ENCODE measurements around the gene TXNL4A.
"Not testable (repeated sequence)": the region's sequence is repeated elsewhere in the genome, so short reads cannot be mapped to it uniquely, and the experiment has no call there.

TXNL4A gene

GRCh38 chr18:79999701-80000100, 11.3 kb upstream of the TXNL4A start:
- DNase-seq (ENCODE audit: low read depth in 2 of 2), result not testable (repeated sequence)

GRCh38 chr18:79991494-79991893, 3.1 kb upstream of the TXNL4A start:
- DNase-seq (ENCODE audit: low read depth in 2 of 2), result no peak

GRCh38 chr18:79989195-79989497, 783 bp upstream of the TXNL4A start:
- DNase-seq (ENCODE audit: low read depth in 2 of 2), result no peak

GRCh38 chr18:79988071-79988450, 302 bp downstream of the TXNL4A start:
- DNase-seq (ENCODE audit: low read depth in 2 of 2), result peak; percentile 33 to 48

DNA sequence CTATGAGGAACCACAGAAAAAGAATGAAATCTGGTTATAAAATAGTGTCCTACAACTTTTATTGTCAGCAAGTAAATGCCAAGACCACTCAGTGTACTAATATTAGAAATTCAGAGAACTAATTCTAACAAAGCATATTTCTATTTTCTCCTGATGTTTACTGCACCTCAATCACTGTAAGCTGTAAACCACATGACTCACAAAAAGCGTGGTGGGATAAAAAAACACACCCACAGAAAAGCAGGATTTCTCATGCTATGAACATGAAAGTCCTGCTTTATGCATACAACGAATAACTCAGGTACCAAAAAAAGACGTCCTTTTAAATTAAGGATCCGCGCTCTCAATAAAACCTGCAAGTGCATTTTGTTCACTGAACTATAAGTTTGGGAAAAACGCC, 797 bp downstream of the TXNL4A start:
- no peak for DNase-seq (ENCODE audit: low read depth in 2 of 2)

GRCh38 chr18:79986726-79987125, 1.6 kb downstream of the TXNL4A start:
- DNase-seq (ENCODE audit: low read depth in 2 of 2), result no peak

DNA sequence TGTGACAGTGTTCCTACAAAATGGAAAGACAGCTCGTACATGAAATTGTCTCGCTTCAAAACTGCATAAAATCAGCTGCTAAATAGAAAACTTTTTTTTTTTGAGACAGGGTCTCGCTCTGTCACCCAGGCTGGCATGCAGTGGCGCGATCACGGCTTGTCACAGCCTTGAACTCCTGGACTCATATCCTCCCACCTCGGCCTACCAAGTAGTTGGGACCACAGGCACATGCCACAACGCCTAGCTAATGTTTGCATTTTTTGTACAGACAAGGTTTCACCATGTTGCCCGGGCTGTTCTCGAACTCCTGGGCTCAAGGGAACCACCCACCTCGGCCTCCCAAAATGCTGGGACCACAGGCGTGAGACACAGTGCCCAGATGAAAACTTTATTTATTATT, 3.2 kb downstream of the TXNL4A start:
- DNase-seq (ENCODE audit: low read depth in 2 of 2), result no peak

DNA sequence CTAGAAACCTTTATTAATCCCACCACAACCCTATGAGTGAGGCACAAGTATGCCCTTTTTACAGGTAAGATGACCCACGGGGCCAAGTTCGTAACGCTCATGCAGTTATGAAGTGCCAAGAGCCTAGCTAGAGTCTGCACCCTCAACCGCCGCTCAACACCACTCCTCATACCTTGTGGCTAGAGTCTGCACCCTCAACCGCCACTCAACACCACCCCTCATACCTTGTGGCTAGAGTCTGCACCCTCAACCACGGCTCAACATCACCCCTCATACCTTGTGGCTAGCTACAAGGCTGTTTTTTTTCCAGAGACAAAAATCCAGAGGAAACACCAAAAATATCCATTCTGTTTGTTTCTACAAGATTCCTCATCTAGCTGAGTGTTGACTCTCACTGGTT, 4.6 kb downstream of the TXNL4A start:
- DNase-seq (ENCODE audit: low read depth in 2 of 2), result no peak

DNA sequence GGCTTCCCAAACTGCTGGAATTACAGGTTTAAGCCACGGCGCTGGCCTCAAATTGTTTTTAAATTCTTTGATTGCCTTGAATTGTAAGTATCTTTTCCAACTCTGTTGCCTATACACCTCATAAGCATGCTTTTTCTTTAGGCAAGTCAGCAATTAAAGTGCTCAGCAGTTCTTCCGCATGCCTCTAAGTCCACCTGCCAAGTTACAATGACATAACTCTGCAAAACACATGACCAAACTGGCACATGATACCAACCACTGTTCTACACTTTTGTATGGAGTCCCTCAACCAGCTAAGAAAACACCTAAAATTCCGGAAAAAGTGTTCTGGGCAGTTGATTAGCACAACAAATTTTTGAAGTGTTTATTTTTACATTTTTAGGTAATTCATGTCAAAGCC, 5.1 kb downstream of the TXNL4A start:
- DNase-seq (ENCODE audit: low read depth in 2 of 2), result no peak

DNA sequence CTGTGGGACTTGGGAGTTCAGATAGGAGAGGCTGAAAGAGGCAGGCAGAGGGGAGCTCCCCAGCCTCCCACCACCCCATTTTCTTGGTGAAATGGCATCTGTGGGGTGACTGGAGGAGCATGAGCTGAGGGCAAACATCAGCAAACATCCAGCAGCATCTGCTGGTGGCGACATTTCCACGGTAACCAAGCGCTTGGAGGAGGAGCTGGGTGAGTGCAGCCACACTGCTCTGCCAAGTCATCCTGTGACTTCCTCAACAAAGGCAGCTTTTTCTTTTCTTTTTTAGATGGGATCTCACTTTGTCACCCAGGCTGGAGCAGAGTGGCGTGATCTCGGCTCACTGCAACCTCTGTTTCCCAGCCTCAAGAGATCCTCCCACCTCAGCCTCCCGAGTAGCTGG, 5.6 kb downstream of the TXNL4A start:
- DNase-seq (ENCODE audit: low read depth in 2 of 2), result no peak

GRCh38 chr18:79980585-79980984, 7.8 kb downstream of the TXNL4A start:
- DNase-seq (ENCODE audit: low read depth in 2 of 2), result no peak

DNA sequence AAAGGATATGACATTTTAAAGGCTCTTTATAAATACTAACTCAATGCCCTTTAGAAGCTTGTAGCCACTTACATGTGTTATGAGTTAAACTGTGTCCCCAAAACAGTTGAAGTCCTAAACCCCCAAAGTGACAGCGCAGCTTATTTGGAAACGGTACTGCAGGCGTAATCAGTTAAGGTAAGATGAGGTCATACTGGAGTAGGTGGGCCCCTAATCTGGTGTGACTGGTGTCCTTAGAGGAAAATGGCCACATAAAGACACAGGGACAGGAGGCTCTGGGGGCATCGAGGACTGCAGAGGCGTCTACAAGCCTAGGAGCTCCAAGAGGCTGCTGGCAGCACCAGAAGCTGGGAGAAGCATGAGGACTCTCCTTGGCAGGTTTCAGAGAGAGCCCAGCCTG, 8.5 kb downstream of the TXNL4A start:
- DNase-seq (ENCODE audit: low read depth in 2 of 2), result no peak

- DNase-seq (ENCODE audit: low read depth in 2 of 2), result no peak
Measured at GRCh38 chr18:79975985-79976680, 12.2 kb downstream of the TXNL4A start.

- no peak for DNase-seq (ENCODE audit: low read depth in 2 of 2)
Measured at GRCh38 chr18:79975043-79975442, 13.3 kb downstream of the TXNL4A start.

DNA sequence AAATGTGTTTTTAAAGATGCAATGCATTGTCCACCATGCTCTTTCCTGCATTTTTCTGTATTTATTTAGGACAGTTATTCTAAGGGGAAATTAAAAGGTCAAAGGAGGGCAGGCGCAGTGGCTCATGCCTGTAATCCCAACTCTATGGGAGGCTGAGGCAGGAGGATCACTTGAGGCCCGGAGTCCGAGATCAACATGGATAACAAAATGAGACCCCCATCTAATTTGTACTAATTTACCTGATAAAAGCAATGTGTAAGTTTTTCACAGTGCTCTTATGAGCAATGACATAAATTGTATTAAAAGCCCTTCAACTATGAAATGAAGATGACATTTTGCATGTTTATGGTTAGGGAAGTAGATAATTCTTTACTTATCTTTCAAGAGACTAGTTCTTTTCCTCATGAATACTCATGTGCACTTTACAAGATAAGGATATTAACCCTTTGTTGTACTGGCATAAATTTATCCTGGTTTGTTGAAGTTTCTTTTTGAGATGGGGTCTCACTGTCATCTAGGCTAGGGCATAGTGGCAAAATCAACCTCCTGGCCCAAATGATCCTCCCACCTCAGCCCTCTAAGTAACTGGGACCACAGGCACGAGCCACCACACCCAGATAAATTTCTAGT, 14.2 kb downstream of the TXNL4A start:
- no peak for DNase-seq (ENCODE audit: low read depth in 2 of 2)

GRCh38 chr18:79973517-79973916, 14.8 kb downstream of the TXNL4A start:
- no peak for DNase-seq (ENCODE audit: low read depth in 2 of 2)

GRCh38 chr18:79972720-79973119, 15.6 kb downstream of the TXNL4A start:
- DNase-seq (ENCODE audit: low read depth in 2 of 2), result no peak

DNA sequence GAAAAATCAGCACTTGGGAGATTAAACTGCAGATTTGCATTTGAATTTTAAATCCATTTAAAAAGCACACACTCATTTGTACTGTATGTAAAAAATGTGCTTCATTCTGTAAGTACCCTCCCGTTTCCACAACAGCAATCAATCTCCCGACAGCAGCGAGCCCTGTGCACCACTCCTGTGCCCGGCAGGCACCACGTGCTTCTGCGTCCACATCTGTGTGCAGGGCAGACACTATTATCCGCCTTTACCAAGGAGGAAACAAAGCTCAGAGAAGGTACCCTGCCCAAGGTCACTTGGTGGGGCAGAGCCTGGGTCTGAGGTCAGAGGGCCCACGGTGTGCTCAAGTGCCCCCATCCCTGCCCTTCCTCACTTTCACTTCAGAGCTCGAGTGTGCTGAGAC, 16.4 kb downstream of the TXNL4A start:
- no peak for DNase-seq (ENCODE audit: low read depth in 2 of 2)

- DNase-seq (ENCODE audit: low read depth in 2 of 2), result no peak
Measured at GRCh38 chr18:79971211-79971952, 17.0 kb downstream of the TXNL4A start.

- DNase-seq (ENCODE audit: low read depth in 2 of 2), result no peak
Measured at GRCh38 chr18:79970419-79971133, 17.8 kb downstream of the TXNL4A start.

GRCh38 chr18:79965119-79965902, 23.1 kb downstream of the TXNL4A start:
- no peak for DNase-seq (ENCODE audit: low read depth in 2 of 2)
